A375 (cell line): ENCODE measurements around the gene SCN3B. TPM values are rescaled to one million over a fixed set of nuclear protein-coding genes. Genes with fewer than 3 reads are reported as not detected.

ENCODE experiments used
- total RNA-seq: library from RNA; depleted of rRNA; stranded (reverse); fragments of >200 nt; shearing (Covaris generic); gene quantifications from 2 replicates; pipeline ENCODE4 v1.2.3, GENCODE V29; 2014; rRNA removed

SCN3B gene, protein sequence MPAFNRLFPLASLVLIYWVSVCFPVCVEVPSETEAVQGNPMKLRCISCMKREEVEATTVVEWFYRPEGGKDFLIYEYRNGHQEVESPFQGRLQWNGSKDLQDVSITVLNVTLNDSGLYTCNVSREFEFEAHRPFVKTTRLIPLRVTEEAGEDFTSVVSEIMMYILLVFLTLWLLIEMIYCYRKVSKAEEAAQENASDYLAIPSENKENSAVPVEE
- total RNA-seq = not detected in 2 replicates

GRCh38 chr11:123654566-123655081 is at the start of gene SCN3B:
Gene SCN3B (minus strand): TSS chr11:123654624. CDS start chr11:123653801, 823 bp downstream.

Other genes starting within 250 kb of the SCN3B start
- gene GRAMD1B, start 224.4 kb downstream of the SCN3B start, total RNA-seq = 65.2 and 66.8 TPM in 2 replicates
- gene ZNF202, start 87.0 kb upstream of the SCN3B start, total RNA-seq = 11.1 and 14.3 TPM in 2 replicates
- gene OR6X1, start 99.9 kb upstream of the SCN3B start, total RNA-seq = not detected in 2 replicates
- not detected in 2 replicates for gene OR6M1, start 151.7 kb upstream of the SCN3B start, total RNA-seq
- gene TMEM225, start 231.0 kb upstream of the SCN3B start, total RNA-seq = not detected in 2 replicates
- not detected in 2 replicates for gene OR8D4, start 247.5 kb upstream of the SCN3B start, total RNA-seq